ENCODE measurements around the gene KIF4A.
"Not testable (repeated sequence)": the region's sequence is repeated elsewhere in the genome, so short reads cannot be mapped to it uniquely, and the experiment has no call there.

Gene KIF4A

GRCh38 chrX:70292788-70293187 is 2.9 kb downstream of the KIF4A start:
- no peak for DNase-seq (ENCODE audit: low read depth)

GRCh38 chrX:70293621-70294020 is 3.7 kb downstream of the KIF4A start:
- no peak for DNase-seq (ENCODE audit: low read depth)

DNA sequence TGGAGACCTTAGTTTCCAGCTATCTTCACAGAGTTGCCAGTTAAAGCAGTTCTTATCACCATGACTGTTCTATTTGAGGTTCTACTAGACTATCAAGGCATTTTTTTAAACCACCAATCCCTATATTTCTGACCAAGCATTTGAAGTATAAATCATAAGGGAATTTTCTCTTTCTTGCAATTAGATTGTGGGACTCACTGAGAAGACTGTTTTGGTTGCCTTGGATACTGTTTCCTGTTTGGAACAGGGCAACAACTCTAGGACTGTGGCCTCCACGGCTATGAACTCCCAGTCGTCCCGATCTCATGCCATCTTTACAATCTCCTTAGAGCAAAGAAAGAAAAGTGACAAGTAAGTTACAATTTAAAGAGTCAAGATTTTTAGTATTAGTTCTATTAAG is 11.8 kb downstream of the KIF4A start:
- DNase-seq (ENCODE audit: low read depth): no peak

DNA sequence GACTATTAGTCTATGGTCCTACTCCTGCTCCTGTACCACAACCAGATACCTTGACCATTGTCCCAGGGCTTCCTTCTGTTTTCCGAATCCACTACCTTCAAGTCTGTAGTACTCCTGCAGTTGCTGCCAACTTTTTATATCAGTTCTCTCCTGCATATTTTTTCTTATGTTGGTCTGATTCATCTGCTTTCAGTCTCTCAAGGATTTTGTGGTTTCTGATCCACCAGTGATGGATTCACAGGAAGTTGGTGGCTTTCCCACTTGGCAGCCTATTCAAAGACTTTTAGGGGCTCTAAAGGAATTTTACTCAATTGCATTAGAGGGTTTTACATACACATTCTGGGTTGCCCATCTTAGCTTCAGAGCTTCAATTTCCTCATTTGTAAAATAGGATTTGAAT is 23.6 kb downstream of the KIF4A start:
- DNase-seq (ENCODE audit: low read depth): no peak

- DNase-seq (ENCODE audit: low read depth): no peak
These were observed 32.9 kb downstream of the KIF4A start for GRCh38 chrX:70322784-70323183.

- not testable (repeated sequence) for DNase-seq (ENCODE audit: low read depth)
These were observed 33.7 kb downstream of the KIF4A start for GRCh38 chrX:70323628-70324027.

DNA sequence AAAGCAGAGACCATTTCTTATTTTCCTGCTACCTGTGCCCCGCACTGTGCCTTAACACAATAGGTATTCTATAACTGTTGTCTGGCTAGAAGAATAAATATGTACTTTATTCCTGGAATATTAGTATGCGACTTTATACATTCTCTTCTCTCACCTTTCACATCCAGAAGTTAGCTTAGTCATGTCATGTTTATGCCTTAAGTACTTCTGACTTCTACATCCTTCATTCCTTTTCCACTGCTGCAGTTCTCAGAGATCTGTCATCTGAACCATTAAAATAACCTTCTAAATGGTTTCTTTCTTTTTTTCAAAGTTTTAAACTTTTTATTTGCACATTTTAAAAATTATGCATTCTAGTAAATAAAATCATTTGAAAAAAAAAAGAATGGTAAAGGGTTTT is 34.4 kb downstream of the KIF4A start:
- DNase-seq (ENCODE audit: low read depth): no peak

DNA sequence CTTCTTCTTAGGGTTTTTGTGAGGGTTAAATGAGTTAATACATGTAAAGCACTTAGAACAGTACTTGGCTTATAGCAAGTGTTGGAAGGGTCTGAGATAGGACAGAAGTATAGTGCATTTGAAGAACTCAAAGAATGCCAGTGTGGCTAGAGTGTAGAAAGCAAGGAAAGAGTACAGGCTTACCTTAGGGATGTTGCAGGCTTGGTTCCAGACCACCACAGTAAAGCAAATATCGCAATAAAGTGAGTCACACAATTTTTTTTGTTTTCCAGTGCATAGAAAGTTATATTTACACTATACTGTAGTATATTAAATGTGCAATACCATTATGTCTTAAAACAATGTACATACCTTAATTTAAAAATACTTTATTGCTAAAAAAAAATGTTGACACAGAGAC is 41.3 kb downstream of the KIF4A start:
- no peak for DNase-seq (ENCODE audit: low read depth)

DNA sequence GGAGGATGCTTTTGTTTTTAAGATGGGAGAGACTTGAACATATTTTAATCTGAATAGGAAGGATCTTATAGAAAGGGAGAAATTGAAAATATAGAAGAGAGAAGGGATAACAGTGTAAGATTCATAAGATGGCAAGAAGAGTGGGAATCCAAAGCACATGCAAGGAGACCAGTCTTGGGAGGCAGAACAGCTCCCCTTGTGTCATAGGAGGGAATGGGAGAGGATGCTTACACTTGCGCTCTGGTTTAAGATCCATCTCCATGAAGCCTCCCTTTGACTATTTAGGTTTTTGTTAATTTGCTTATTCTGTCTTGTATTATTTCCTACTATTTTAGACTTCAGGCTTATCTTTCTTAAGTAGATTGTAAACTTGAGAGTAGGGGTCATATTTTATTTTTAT is 42.7 kb downstream of the KIF4A start:
- DNase-seq (ENCODE audit: low read depth): no peak

- DNase-seq (ENCODE audit: low read depth): no peak
These were observed 46.9 kb downstream of the KIF4A start for GRCh38 chrX:70336767-70337166.

- no peak for DNase-seq (ENCODE audit: low read depth)
These were observed 48.4 kb downstream of the KIF4A start for GRCh38 chrX:70338290-70338689.

DNA sequence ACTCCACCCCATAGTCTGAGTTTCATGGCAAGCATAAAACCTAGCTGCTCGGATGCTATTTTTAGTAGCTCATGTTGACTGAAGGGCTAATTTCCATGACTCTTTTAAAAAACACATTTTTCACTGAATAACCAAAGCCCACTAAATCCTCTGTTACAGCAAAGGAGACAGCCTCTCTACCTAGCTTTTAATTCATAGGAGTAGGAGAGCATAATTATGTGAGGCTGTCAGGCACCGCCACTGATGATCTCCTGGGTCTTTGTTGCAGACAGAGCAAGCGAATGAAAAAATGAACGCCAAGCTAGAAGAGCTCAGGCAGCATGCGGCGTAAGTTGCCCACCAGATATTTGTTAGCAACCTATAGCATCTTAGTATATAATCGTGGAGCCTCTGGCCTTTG is 53.5 kb downstream of the KIF4A start:
- DNase-seq (ENCODE audit: low read depth): no peak

GRCh38 chrX:70346418-70347070 is 56.6 kb downstream of the KIF4A start:
- no peak for DNase-seq (ENCODE audit: low read depth)

GRCh38 chrX:70348825-70349224 is 58.9 kb downstream of the KIF4A start:
- not testable (repeated sequence) for DNase-seq (ENCODE audit: low read depth)

DNA sequence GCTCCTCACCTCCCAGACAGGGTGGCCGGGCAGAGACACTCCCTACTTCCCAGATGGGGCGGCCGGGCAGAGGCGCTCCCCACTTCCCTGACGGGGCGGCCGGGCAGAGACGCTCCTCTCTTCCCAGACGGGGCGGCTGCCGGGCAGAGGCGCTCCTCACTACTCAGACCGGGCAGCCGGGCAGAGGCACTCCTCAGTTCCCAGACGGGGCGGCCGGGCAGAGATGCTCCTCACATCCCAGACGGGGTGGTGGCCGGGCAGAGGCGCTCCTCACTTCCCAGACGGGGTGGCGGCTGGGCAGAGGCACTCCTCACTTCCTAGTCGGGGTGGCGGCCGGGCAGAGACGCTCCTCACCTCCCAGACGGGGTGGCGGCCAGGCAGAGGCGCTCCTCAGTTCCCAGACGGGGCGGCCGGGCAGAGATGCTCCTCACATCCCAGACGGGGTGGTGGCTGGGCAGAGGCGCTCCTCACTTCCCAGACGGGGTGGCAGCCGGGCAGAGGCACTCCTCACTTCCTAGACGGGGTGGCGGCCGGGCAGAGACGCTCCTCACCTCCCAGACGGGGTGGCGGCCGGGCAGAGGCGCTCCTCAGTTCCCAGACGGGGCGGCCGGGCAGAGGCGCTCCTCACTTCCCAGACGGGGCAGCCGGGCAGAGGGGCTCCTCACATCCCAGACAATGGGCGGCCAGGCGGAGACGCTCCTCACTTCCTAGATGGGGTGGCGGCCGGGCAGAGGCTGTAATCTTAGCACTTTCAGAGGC is 59.6 kb downstream of the KIF4A start:
- not testable (repeated sequence) for DNase-seq (ENCODE audit: low read depth)

DNA sequence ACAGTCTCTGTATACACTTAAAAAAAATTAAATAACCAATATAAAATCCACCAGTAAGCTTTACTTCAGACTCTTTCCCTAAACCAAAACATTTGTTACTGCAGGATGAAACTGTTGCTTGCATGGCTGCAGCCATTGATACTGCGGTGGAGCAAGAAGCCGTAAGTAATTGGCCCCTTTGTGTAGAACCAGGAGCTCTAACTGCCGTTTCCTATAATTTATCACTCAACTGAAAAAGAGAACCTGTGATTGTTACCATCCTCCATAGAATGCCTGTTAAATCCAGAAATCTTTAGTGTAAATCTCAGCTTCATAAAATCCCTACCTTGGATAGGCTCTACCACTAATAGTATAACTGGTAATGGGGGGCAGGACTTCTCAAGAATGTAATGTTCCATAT is 62.6 kb downstream of the KIF4A start:
- DNase-seq (ENCODE audit: low read depth): no peak

DNA sequence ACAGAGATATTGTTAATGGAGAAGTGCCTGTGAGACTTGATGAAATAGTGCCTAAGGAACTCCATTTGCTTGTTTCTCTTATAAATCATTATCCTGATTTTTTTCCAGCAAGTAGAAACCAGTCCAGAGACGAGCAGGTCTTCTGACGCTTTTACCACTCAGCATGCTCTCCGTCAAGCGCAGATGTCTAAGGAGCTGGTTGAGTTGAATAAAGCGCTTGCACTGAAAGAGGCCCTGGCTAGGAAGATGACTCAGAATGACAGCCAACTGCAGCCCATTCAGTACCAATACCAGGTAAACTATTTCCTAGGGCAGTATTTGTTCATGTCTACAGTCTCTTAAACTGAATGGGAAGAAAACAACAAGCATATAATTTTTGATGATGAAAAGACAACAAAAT is 63.6 kb downstream of the KIF4A start:
- DNase-seq (ENCODE audit: low read depth): no peak

GRCh38 chrX:70354716-70355115 is 64.8 kb downstream of the KIF4A start:
- no peak for DNase-seq (ENCODE audit: low read depth)

DNA sequence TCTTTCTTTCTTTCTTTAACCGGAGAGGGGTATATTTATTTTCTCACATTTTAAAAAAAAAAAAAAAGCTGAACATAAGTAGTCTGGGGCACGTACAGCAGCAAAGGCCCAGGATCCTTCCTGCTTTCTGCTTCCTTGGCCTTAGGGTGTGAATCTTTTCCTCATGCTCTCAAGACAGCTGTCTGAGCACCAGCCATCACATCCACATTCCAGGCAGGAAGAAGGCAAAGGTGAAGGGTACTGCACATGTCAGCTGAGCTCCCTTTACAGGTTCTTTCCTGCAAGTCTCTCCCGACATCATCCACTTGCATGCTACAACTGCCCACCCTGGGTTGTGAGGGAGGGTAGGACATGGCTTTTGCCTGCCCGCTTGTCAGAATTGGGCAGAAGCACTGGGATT is 69.6 kb downstream of the KIF4A start:
- DNase-seq (ENCODE audit: low read depth): no peak

DNA sequence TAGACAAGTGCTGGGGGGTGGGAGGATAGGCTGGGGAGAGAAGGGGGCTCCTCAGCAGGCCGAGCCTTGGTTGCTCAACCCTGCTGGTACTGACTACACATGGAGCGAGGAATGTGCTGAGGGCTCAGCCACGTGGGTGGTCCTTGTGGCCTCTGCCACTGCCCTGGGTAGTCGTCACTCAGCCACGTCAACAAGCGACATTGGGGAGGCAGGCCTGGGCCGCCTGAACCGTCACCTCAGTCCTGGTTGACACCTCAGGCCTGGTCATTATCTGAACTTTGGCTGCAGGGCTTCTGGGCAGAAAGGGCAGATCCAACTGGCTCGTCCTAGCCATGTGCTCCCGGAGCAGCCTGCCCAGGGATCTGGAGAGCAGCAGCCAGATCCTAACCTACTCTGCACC is 70.5 kb downstream of the KIF4A start:
- no peak for DNase-seq (ENCODE audit: low read depth)

DNA sequence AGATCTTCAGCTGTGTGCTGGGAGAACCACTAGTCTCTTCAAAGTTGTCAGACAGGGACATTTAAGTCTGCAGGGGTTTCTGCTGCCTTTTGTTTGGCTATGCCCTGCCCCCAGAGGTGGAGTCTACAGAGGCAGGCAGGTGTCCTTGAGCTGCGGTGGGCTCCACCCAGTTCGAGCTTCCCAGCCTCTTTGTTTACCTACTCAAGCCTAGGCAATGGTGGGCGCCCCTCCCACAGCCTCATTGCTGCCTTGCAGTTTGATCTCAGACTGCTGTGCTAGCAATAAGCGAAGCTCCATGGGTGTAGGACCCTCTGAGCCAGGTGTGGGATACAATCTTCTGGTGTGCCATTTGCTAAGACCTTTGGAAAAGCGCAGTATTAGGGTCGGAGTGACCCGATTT is 78.8 kb downstream of the KIF4A start:
- not testable (repeated sequence) for DNase-seq (ENCODE audit: low read depth)

- no peak for DNase-seq (ENCODE audit: low read depth)
These were observed 96.3 kb downstream of the KIF4A start for GRCh38 chrX:70386235-70386634.

DNA sequence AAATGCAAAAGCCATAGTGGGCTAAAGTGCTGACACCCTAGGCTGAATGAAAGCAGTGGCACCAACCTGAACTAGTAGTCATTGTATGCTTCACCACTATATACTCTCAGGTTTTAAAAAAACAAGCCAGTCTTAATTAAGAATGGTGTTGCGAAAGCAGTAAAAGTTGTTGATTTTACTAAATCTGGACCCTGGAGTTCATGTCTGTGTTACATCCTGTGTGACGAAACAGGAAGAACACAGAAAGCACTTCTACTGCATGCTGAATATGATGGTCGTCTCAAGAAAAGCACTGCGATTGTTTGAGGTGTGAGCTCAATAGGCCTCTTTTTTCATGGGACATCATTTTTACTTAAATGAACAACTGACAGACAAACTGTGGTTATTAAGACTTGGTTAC is 109.0 kb downstream of the KIF4A start:
- no peak for DNase-seq (ENCODE audit: low read depth)

DNA sequence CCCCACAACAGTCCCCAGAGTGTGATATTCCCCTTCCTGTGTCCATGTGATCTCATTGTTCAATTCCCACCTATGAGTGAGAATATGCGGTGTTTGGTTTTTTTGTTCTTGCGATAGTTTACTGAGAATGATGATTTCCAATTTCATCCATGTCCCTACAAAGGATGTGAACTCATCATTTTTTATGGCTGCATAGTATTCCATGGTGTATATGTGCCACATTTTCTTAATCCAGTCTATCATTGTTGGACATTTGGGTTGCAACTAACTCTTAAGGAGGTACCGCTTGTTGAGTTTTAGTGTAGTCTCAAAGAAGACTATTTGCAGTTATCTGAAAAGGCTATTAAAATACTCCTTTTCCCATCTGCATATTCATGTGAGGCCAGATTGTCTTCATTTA is 110.3 kb downstream of the KIF4A start:
- not testable (repeated sequence) for DNase-seq (ENCODE audit: low read depth)
